ENCODE measurements around the gene TNFRSF6B.
"Not testable (repeated sequence)": the region's sequence is repeated elsewhere in the genome, so short reads cannot be mapped to it uniquely, and the experiment has no call there.

TNFRSF6B gene

GRCh38 chr20:63696628-63697356 is at the start of gene TNFRSF6B:
Gene TNFRSF6B, plus strand, starts transcription at chr20:63696652. Its CDS starts 116 bp downstream, at chr20:63696768.
- FAIRE-seq = no peak

- FAIRE-seq = no peak
These were observed 48.3 kb upstream of the TNFRSF6B start for GRCh38 chr20:63648190-63648589.

- FAIRE-seq = no peak
These were observed 47.4 kb upstream of the TNFRSF6B start for GRCh38 chr20:63648895-63649589.

GRCh38 chr20:63650486-63650885 is 46.0 kb upstream of the TNFRSF6B start:
- not testable (repeated sequence) for FAIRE-seq

GRCh38 chr20:63651942-63652191 is 44.6 kb upstream of the TNFRSF6B start:
- FAIRE-seq = no peak

GRCh38 chr20:63652192-63652980 is 44.1 kb upstream of the TNFRSF6B start:
- FAIRE-seq = no peak

- no peak for FAIRE-seq
These were observed 43.1 kb upstream of the TNFRSF6B start, which contains the start of gene STMN3 for GRCh38 chr20:63653041-63653973. Gene STMN3, minus strand, starts transcription at chr20:63653424. Its CDS starts 79 bp downstream, at chr20:63653345.

GRCh38 chr20:63653974-63654668 is 42.3 kb upstream of the TNFRSF6B start:
- no peak for FAIRE-seq

- no peak for FAIRE-seq
These were observed 41.2 kb upstream of the TNFRSF6B start for GRCh38 chr20:63655249-63655648.

- FAIRE-seq = no peak
These were observed 40.0 kb upstream of the TNFRSF6B start for GRCh38 chr20:63656451-63656850.

GRCh38 chr20:63657260-63657936 is 39.1 kb upstream of the TNFRSF6B start:
- FAIRE-seq = no peak

- FAIRE-seq = no peak
These were observed 38.3 kb upstream of the TNFRSF6B start, which contains the start of gene RTEL1 for GRCh38 chr20:63657937-63658748. Gene RTEL1, plus strand, starts transcription at chr20:63658312. Its CDS starts 1,091 bp downstream, at chr20:63659403.

- no peak for FAIRE-seq
These were observed 37.7 kb upstream of the TNFRSF6B start for GRCh38 chr20:63658749-63659187.

- no peak for FAIRE-seq
These were observed 37.1 kb upstream of the TNFRSF6B start for GRCh38 chr20:63659370-63659769.

GRCh38 chr20:63660174-63660573 is 36.3 kb upstream of the TNFRSF6B start:
- not testable (repeated sequence) for FAIRE-seq

- FAIRE-seq = no peak
These were observed 35.8 kb upstream of the TNFRSF6B start for GRCh38 chr20:63660622-63661021.

GRCh38 chr20:63661108-63661507 is 35.3 kb upstream of the TNFRSF6B start:
- FAIRE-seq = no peak

GRCh38 chr20:63661959-63662812 is 34.3 kb upstream of the TNFRSF6B start:
- no peak for FAIRE-seq

GRCh38 chr20:63662813-63663189 is 33.7 kb upstream of the TNFRSF6B start:
- FAIRE-seq = no peak
